Measurements from ENCODE around the gene HADHB.
"Not testable (repeated sequence)": the region's sequence is repeated elsewhere in the genome, so short reads cannot be mapped to it uniquely, and the experiment has no call there.

HADHB gene

GRCh38 chr2:26331321-26331720 lies 86.6 kb downstream of the HADHB start:
- not testable (repeated sequence) for DNase-seq

- no peak for DNase-seq
Measured at GRCh38 chr2:26333293-26333692, 88.6 kb downstream of the HADHB start.

- no peak for DNase-seq
Measured at GRCh38 chr2:26335231-26335630, 90.5 kb downstream of the HADHB start.

GRCh38 chr2:26336719-26337118 lies 92.0 kb downstream of the HADHB start:
- no peak for DNase-seq

- no peak for DNase-seq
Measured at GRCh38 chr2:26337298-26337697, 92.6 kb downstream of the HADHB start.

Measured in activated CD4-positive, alpha-beta T cell treated with anti-CD3 and anti-CD28 coated beads for 4 hours (primary cell).